Thyroid gland (tissue), 4 donors: ENCODE measurements around the gene TSHZ2. TPM values are rescaled to one million over a fixed set of nuclear protein-coding genes. Genes with fewer than 3 reads are reported as not detected.
"Not testable (repeated sequence)": the region's sequence is repeated elsewhere in the genome, so short reads cannot be mapped to it uniquely, and the experiment has no call there.

Experiments used
- DNase-seq, 2 donors: peaks; one replicate each; pipeline ENCODE4 v3.0.0-alpha.2; 2019
- H3K27ac ChIP-seq, 3 donors: fragments of 200-600 bp; sonication (generic); 1 replicate in 2 of 3; 2 replicates in 1 of 3; pipeline ENCODE4 v1.5.1; 2016 to 2019; ENCODE audit warnings: mild to moderate bottlenecking in 1 of 3, moderate library complexity in 1 of 3
- H3K27me3 ChIP-seq: fragments of 200-600 bp; sonication (generic); one replicate; pipeline ENCODE4 v1.5.1; 2019
- H3K36me3 ChIP-seq, 2 donors: fragments of 200-600 bp; sonication (generic); one replicate each; pipeline ENCODE4 v1.5.1; 2016 to 2019
- H3K4me1 ChIP-seq, 2 donors: fragments of 200-600 bp; sonication (generic); one replicate each; pipeline ENCODE4 v1.5.1; 2017 to 2019
- H3K4me3 ChIP-seq, 3 donors: fragments of 200-600 bp; sonication (generic); replicated peaks in 1 of 3; 1 replicate in 2 of 3; 2 replicates in 1 of 3; pipeline ENCODE4 v1.5.1; 2016; ENCODE audit warnings: mild to moderate bottlenecking in 1 of 3
- H3K9me3 ChIP-seq: fragments of 200-600 bp; sonication (generic); one replicate; pipeline ENCODE4 v1.5.1; 2017
- POLR2A ChIP-seq, 2 donors: fragments of 450-650 bp; IDR thresholded peaks; one replicate each; pipeline ENCODE4 v1.6.1; 2017; ENCODE audit warnings: antibody characterized with exemption in 2 of 2, mild to moderate bottlenecking in 2 of 2, moderate library complexity in 1 of 2
- WGBS, 2 donors: methylation state at CpG; one replicate each; pipeline ENCODE4 v1.1.5; 2017; 5-methylcytosine and 5-hydroxymethylcytosine counted together
- intact Hi-C: fragments of 100-400 bp; cut with DNase I; formaldehyde crosslinking; loops from one replicate; pipeline ENCODE4 v1.15.1; 2023
- total RNA-seq, 4 donors: library from RNA; depleted of rRNA; stranded (reverse); fragments of >200 nt; gene quantifications; one replicate each; pipeline ENCODE4 v1.2.3, GENCODE V29; 2016
- TF ChIP-seq, protein P1 (sequence below), 6 experiments: fragments of 200-600 bp in 3 of 6; fragments of 450-650 bp in 3 of 6; sonication (generic) in 3 of 6; IDR thresholded peaks; one replicate each; pipeline ENCODE4 v1.5.1; 2016 to 2019; ENCODE audit warnings: antibody characterized with exemption in 6 of 6, mild to moderate bottlenecking in 2 of 6, inconsistent platforms in 1 of 6, moderate library complexity in 1 of 6

The TSHZ2 gene
- total RNA-seq, 4 donors from 2014 or later, result 11.0 to 27.9 (median 14.0) TPM

DNA sequence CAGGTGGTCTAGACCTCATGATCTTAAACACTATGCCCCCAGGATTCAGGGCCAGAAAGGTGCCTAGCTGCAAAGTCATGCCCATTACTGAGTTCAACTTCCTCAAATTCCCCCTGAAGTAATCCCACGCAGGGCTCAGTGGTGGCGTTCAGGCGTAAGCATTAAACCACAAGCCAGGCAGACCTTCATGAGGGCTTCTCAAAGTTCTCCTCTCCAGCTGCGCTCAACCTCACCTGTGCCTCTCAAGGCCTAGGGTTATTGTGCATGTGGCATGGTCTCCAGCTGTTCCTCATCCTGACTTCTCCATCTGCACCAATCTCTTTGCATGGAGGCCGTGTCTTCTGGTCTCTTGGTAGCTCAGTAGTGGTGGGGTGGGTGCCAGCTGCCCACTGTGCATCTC lies 113.6 kb downstream of the TSHZ2 start:
- Histone ChIP-seq H3K36me3 (no peaks in the 10 kb centered on the region), H3K27ac (no peak overlapping the region), H3K27me3 (no peaks in the 10 kb centered on the region), H3K4me3 (no peak overlapping the region), H3K4me1 (peaks cover 0 to 11% of the 10 kb centered on the region in 2 donors), H3K9me3 (no peaks in the 10 kb centered on the region)
- TF ChIP-seq POLR2A (IDR thresholded peaks at IDR 0.05), result no peak
- TF ChIP-seq, protein P1, sequence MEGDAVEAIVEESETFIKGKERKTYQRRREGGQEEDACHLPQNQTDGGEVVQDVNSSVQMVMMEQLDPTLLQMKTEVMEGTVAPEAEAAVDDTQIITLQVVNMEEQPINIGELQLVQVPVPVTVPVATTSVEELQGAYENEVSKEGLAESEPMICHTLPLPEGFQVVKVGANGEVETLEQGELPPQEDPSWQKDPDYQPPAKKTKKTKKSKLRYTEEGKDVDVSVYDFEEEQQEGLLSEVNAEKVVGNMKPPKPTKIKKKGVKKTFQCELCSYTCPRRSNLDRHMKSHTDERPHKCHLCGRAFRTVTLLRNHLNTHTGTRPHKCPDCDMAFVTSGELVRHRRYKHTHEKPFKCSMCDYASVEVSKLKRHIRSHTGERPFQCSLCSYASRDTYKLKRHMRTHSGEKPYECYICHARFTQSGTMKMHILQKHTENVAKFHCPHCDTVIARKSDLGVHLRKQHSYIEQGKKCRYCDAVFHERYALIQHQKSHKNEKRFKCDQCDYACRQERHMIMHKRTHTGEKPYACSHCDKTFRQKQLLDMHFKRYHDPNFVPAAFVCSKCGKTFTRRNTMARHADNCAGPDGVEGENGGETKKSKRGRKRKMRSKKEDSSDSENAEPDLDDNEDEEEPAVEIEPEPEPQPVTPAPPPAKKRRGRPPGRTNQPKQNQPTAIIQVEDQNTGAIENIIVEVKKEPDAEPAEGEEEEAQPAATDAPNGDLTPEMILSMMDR (IDR thresholded peaks at IDR 0.05), result no peak
- no peak for DNase-seq
- 77 to 91% methylated on average over 5 of the region's 5 CpGs for WGBS, 2 donors
- intact Hi-C loops, result no loop called here

DNA sequence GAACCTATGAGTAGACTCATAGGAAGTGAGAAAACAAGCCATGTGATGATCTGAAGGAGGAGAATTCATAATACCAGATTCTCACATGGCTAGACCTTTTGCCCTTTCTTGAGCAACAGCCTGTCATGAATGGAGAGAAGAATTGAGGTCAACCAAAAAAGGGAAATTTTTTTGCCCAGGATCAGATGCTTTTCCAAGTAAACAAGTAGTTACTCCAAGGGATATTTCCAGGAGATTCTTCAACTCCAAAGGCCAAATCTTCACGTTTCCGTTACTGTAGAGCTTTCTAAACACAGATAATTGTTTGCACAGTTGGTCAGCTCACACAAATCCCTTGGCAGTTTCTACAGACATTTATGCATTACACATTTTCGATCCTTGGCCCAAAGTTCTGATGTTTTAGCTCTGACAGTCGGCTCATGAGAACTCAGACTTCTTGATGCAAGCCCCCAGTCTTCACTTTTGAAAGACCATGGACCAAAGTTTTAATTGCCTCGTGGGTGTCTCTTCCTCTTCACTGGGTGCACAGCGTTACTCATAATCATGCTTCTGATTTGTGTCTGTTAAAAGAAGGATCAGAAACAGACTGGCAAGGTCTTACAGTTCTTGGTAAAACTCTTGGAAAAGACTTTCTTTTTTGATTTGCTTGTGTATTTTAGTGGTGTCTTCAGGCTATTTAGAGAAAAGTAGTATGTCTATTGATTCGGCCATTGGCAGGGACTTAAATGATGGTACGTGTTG lies 115.0 kb downstream of the TSHZ2 start:
- 80 to 81% methylated on average over 8 of the region's 8 CpGs for WGBS, 2 donors
- intact Hi-C loops, result no loop called here
- H3K4me3 ChIP-seq, result no peak overlapping the region
- H3K36me3 ChIP-seq, result no peaks in the 10 kb centered on the region
- H3K27ac ChIP-seq, result no peak overlapping the region
- H3K9me3 ChIP-seq, result no peaks in the 10 kb centered on the region
- H3K4me1 ChIP-seq, result no peaks in the 10 kb centered on the region
- no peak for TF ChIP-seq POLR2A (IDR thresholded peaks at IDR 0.05)
- TF ChIP-seq, protein P1 (IDR thresholded peaks at IDR 0.05), result no peak
- no peak for DNase-seq
- no peaks in the 10 kb centered on the region for H3K27me3 ChIP-seq

DNA sequence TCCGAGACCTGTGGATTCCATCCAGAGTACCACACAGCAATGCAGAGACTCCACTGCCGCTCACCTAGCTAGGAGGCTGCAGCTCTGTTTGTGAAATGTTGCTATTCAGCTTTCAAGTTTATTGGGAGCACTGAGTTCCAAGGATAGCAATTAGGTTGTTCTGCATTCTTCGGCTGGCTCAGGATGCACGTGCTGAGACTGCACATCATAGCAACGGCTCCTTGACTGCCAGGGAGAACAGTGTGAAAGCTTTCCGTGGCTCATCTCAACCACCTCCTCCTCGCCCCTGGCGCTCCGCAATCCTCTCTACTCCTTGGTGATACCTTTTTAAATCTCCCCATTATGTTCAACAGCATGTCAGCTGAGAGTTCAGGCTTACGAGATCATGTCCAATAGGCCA lies 116.6 kb downstream of the TSHZ2 start:
- TF ChIP-seq, protein P1 (IDR thresholded peaks at IDR 0.05), result no peak
- TF ChIP-seq POLR2A (IDR thresholded peaks at IDR 0.05), result no peak
- Histone ChIP-seq H3K4me3 (no peak overlapping the region), H3K4me1 (no peaks in the 10 kb centered on the region), H3K27me3 (no peaks in the 10 kb centered on the region), H3K27ac (no peak overlapping the region), H3K36me3 (no peaks in the 10 kb centered on the region), H3K9me3 (no peaks in the 10 kb centered on the region)
- DNase-seq, result no peak
- intact Hi-C loops, result no loop called here
- 65 to 74% methylated on average over 10 of the region's 10 CpGs for WGBS, 2 donors

DNA sequence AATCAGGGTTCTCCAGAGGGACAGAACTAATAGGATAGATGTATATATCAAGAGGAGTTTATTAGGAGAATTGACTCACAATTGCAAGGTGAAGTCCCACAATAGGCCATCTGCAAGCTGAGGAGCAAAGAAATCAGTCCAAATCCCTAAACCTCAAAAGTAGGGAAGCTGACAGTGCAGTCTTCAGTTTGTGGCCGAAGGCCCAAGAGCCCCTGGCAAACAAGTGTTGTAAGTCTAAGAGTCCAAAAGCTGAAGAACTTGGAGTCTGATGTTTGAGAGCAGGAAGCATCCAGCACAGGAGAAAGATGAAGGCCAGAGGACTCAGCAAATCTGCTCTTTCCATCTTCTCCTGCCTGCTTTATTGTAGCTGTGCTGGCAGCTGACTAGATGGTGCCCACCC lies 117.7 kb downstream of the TSHZ2 start:
- DNase-seq, H3K36me3 ChIP-seq, H3K27ac ChIP-seq, intact Hi-C loops, H3K27me3 ChIP-seq, H3K4me3 ChIP-seq, H3K9me3 ChIP-seq, H3K4me1 ChIP-seq: not testable (repeated sequence)
- WGBS, 2 donors, result 88 to 94% methylated on average over 1 of the region's 1 CpG

DNA sequence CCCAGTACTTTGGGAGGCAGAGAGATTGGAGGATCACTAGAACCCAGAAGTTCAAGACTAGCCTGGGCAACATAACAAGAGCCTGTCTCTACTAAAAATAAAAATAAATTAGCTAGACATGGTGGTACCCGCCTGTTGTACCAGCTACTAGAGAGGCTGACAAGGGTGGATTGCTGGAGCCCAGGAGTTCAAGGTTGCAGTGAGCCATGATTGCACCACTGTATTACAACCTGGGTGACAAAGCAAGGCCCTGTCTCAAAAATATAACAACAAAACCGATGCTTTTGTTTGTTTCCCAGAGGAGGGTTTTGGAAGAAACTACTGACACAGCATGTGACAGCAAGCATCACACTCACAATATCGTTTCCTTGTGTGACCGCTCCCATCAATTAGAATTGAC lies 119.6 kb downstream of the TSHZ2 start:
- Histone ChIP-seq H3K27ac (no peak overlapping the region), H3K4me3 (no peak overlapping the region), H3K27me3 (no peaks in the 10 kb centered on the region), H3K9me3 (no peaks in the 10 kb centered on the region), H3K4me1 (no peaks in the 10 kb centered on the region), H3K36me3 (no peaks in the 10 kb centered on the region)
- DNase-seq, result no peak
- intact Hi-C loops, result no loop called here
- TF ChIP-seq POLR2A (IDR thresholded peaks at IDR 0.05), result no peak
- TF ChIP-seq, protein P1 (IDR thresholded peaks at IDR 0.05), result no peak
- WGBS, 2 donors, result 86 to 92% methylated on average over 4 of the region's 4 CpGs
